Stimulated activated naive CD8-positive, alpha-beta T cell treated with anti-CD3 and anti-CD28 coated beads, Interleukin-15, Interleukin-2, amounts not matched to agents 100 U/mL and 50 U/mL, for 24 hours (primary cell): ENCODE measurements around the gene P3R3URF.

ENCODE experiments used
- ATAC-seq: fragments of 150-1000 bp; cut with Tn5 transposase; one replicate; pipeline ENCODE4 v1.10.0; 2021
- DNase-seq: peaks from one replicate; pipeline ENCODE4 v3.0.0; 2021

P3R3URF gene

GRCh38 chr1:46193984-46194570, 17.8 kb upstream of the P3R3URF start:
- ATAC-seq (no peak), DNase-seq (no peak)

GRCh38 chr1:46193285-46193684, 17.0 kb upstream of the P3R3URF start:
- DNase-seq: no peak
- ATAC-seq: no peak

GRCh38 chr1:46192171-46192570, 15.9 kb upstream of the P3R3URF start:
- no peak for DNase-seq
- ATAC-seq: no peak

- DNase-seq: no peak
- no peak for ATAC-seq
Measured at GRCh38 chr1:46191033-46191701, 14.9 kb upstream of the P3R3URF start.

- DNase-seq (no peak), ATAC-seq (no peak)
Measured at GRCh38 chr1:46190539-46190938, 14.3 kb upstream of the P3R3URF start.

- DNase-seq (no peak), ATAC-seq (no peak)
Measured at GRCh38 chr1:46188295-46189030, 12.2 kb upstream of the P3R3URF start.

- ATAC-seq (no peak), DNase-seq (no peak)
Measured at GRCh38 chr1:46187106-46187869, 11.0 kb upstream of the P3R3URF start.

- no peak for DNase-seq
- no peak for ATAC-seq
Measured at GRCh38 chr1:46186076-46186475, 9.8 kb upstream of the P3R3URF start.

GRCh38 chr1:46184920-46185658, 8.8 kb upstream of the P3R3URF start:
- peak; percentile 69 for DNase-seq
- peak; percentile 87 for ATAC-seq

GRCh38 chr1:46183926-46184557, 7.8 kb upstream of the P3R3URF start:
- DNase-seq (no peak), ATAC-seq (no peak)

GRCh38 chr1:46183079-46183847, 7.0 kb upstream of the P3R3URF start:
- DNase-seq (no peak), ATAC-seq (no peak)

- no peak for ATAC-seq
Measured at GRCh38 chr1:46181343-46182260, 5.3 kb upstream of the P3R3URF start.

GRCh38 chr1:46180082-46180616, 3.9 kb upstream of the P3R3URF start:
- ATAC-seq (no peak), DNase-seq (peak; percentile 26)

More at GRCh38 chr1:46181343-46182260, 5.3 kb upstream of the P3R3URF start:
- DNase-seq: no peak

GRCh38 chr1:46179138-46180081, 3.1 kb upstream of the P3R3URF start:
- ATAC-seq (peak; percentile 82), DNase-seq (peak; percentile 72)

- ATAC-seq (no peak), DNase-seq (no peak)
Measured at GRCh38 chr1:46175243-46175642, 1.0 kb downstream of the P3R3URF start.

GRCh38 chr1:46174448-46175231, 1.6 kb downstream of the P3R3URF start, which contains the start of gene TSPAN1:
TSPAN1 (plus strand) TSS chr1:46175087; CDS start chr1:46181108, 6,021 bp downstream.
- DNase-seq (no peak), ATAC-seq (no peak)

- ATAC-seq (no peak), DNase-seq (no peak)
Measured at GRCh38 chr1:46173361-46173856, 2.9 kb downstream of the P3R3URF start.
